ENCODE results near the gene ATF3.
A peak's percentile ranks its signal among the peaks of the same experiment; 100 is the strongest.

The ATF3 gene

DNA sequence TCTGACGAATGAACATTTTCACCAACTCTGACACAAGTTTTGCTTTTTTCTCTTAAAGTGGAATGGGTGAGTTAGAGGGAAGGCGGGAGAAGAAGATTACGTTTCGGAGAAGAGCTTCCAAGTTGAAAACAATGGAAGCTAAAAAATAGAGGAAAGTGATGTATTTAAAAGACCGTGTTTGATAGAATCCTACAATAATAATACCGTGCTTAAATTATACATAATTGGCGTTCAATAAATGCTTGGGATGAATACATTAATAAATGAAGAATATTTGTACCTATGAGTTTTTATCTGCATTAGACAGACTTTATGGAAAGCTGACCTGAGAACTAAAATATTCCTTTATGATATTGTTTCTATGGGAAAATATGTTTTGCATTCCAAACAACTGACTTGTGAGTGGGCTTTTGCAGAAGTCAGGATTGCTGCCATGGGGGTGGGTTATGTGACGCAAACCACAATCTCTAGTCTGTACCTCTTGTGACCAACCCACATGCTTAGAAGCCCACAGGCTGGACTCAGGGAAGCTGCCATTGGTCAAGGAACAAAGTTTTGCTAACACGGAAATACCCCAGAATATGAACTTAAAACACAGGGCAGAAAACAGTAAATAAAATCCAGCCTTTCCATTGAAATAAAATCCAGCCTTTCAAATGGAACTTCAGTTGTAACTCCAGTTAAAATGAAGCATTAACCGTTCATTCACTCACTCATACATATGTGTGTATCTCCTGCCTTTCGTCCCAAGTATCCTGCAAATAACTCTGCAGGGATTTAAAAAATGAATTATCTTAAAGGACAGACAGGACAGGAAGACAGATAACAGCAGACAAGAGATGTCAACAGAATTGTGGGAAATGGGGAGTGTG lies 21.3 kb upstream of the ATF3 start:
- DNase-seq (ENCODE audit: low spot score): no peak

GRCh38 chr1:212587888-212588510 lies 20.6 kb upstream of the ATF3 start:
- DNase-seq (ENCODE audit: low spot score): no peak

DNA sequence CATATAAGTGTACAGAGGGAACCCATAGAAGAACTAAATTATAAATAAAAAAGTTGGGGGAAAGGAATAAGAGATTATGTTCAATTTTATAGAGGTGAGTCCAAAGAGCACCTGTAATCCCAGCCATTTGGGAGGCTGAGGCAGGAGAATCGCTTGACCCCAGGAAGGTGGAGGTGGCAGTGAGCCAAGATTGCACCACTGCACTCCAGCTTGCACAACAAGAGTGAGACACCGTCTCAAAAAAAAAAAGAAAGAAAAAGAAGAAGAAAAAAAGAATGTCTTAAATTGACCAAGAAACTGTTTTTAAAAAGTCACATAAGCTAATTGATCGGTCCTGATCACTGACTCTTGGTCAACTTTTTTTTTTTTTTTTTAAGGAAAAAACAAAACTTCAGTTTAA lies 19.1 kb upstream of the ATF3 start:
- DNase-seq (ENCODE audit: low spot score): no peak

DNA sequence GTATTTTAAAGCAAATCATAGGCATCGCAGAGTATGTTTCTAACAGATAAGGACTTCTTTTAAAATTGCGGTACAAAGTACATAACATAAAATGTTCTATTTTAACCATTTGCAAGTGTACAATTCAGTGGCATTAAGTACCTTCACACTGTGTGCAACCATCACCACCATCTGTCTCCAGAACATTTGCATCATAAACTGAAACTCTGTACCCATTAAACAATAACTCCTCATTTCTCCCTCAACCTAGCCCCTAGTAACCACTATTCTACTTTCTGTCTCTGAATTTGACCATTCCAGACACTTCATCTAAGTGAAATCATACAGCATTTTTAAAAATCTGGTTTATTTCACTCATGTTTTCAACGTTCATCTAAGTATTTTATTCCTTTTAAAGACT lies 16.6 kb upstream of the ATF3 start:
- DNase-seq (ENCODE audit: low spot score): no peak

GRCh38 chr1:212593821-212594251 lies 14.7 kb upstream of the ATF3 start:
- no peak for DNase-seq (ENCODE audit: low spot score)

GRCh38 chr1:212594640-212595039 lies 13.9 kb upstream of the ATF3 start:
- no peak for DNase-seq (ENCODE audit: low spot score)

- DNase-seq (ENCODE audit: low spot score): no peak
Measured at GRCh38 chr1:212595229-212595628, 13.3 kb upstream of the ATF3 start.

DNA sequence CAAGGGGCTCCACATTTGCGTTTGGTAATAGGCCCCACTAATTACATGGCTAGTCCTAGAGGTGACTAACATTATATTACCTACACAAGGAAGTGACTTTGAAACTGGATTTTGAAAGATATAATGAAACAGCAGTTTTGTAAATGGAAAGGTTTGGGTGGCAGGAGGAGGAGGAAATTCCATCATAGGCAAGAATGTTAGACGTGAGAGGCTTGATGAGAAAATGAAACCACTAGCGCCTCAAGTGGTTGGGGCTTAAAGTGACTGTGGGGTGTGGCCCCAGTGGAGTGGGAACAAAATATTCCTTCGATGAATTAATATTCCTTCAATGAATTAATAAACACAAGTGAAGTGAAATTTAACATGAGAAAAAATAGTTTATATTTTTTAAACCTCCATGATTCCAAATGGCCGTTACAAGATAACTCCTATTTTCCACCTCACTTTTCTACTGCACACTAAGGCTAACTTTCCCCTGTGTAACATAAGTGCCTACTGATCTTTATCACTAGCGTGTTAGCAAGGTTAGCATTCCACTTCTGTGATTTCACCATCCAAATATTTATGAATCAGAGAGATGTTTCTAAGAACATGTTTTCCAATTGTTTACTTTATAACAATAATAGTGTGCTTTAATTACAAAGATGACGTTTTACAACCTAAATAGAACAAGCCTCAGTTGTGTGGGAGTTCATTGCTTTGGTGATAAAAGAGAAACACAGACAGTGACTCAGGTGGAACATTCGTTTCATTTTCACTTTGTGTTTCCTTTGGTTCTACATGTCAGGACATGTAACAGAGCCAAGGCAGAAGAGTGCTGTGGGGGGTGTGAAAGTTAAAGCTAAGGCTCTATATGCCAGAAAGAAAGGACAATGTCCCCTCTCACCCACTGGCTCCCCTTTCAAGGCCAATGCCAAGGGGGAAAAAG lies 12.5 kb upstream of the ATF3 start:
- no peak for DNase-seq (ENCODE audit: low spot score)

DNA sequence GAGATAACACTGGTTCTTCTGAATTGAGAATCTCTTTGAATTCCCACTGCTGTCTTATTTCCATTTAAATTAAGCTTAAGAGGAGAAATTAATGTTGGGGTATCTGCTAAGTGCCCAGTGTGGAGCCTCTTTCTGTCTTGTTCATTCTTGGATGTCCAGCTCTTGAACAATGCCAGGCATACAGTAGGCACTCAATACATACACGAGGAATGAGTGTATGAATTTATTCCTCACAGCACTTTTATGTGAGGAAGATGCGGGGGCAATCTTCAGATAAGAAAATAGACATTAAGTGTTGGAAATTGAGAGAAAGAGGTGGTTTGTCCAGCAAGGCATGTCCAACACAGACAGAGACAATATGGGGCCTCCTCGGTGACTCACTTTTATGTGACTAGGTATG lies 11.8 kb upstream of the ATF3 start:
- no peak for DNase-seq (ENCODE audit: low spot score)

DNA sequence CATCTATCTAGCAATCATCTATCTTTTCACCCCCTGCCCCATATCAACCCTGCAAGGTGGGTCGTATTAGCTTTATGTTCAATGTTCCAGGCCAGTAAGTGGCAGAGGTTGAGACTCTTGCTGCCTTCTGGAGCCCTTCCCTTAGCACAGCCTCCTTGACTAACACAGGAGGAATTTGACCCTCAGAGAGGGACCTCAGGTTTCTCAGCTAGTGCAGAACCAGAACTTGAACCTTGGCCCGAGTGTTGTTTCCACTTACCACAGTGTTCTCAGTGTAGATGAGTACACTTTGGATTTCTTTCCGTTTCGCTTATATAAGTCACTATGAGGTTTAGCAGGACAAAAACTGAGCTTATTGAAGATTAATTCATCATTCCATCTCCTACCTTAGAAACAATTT lies 11.1 kb upstream of the ATF3 start:
- DNase-seq (ENCODE audit: low spot score): no peak

GRCh38 chr1:212600071-212600915 lies 8.3 kb upstream of the ATF3 start:
- DNase-seq (ENCODE audit: low spot score): no peak

- DNase-seq (ENCODE audit: low spot score): no peak
Measured at GRCh38 chr1:212600980-212601379, 7.6 kb upstream of the ATF3 start.

DNA sequence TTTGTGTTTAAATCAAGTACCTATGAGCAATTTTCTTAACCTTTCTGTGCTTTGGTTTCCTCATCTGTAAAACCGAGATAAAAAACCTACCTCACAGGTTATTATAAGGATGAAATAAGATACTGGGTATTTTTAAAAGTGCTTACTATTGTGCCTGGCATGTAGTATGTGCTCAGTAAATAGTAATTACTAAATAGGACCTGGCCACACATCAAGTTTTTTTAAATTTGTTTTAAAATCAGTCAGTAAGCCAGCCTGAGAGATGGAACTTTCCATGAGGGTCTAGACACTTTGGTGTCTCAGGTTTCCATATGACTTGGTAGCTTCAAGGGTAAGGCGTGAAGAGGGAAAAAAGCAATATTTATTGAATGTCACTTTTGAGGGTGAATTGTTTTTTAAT lies 7.0 kb upstream of the ATF3 start:
- DNase-seq (ENCODE audit: low spot score): no peak

- no peak for DNase-seq (ENCODE audit: low spot score)
Measured at GRCh38 chr1:212605441-212606394, 2.8 kb upstream of the ATF3 start.

GRCh38 chr1:212606395-212607205 lies 2.0 kb upstream of the ATF3 start:
- DNase-seq (ENCODE audit: low spot score): no peak

DNA sequence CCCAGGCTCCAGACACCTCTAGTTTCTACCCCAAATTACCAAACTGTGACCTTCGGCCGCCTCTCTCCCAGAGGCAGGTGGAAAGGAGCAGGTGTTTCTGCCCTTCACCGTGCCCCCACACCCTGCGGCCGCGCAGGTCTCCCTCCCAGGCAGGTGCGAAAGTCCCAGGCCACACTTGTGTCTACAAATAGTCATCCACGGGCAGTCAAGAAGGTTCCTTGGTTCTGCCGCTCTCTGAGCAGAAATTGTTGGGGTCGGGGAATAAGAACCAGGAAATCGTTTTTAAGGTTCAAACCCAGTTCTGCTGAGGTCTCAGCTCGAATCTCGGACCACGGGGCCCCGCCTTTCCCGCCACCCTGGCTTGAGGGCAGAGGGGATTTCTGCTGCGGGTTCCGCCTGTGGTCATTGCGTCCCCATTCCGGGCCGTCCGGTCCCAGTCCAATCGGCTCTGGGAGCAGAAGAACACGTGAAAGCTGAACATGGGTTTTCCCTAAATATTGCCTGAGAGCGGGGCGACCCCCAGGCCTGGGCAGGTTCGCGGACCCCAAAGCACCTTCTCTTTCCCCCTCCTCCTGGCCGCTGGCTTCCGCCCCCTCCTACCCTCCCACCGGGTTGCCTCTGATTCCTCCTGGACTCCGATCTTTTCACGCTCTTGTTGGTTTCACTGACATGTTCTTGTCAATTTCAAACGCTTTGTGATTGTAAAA lies 1.2 kb upstream of the ATF3 start:
- peak; percentile 27 for DNase-seq (ENCODE audit: low spot score)

GRCh38 chr1:212607913-212608391 lies 609 bp upstream of the ATF3 start:
- DNase-seq (ENCODE audit: low spot score): no peak

- DNase-seq (ENCODE audit: low spot score): peak; percentile 54
Measured at GRCh38 chr1:212608959-212609700, 569 bp downstream of the ATF3 start.

Measured in Ammon's horn (tissue), 1 donor.